Pancreas (tissue), 10 donors: Measurements from ENCODE around the gene DDIT4L. TPM values are rescaled to one million over a fixed set of nuclear protein-coding genes. Genes with fewer than 3 reads are reported as not detected.

Source experiments
- ATAC-seq, 4 donors: fragments of 200-7000 bp; cut with Tn5 transposase; one replicate each; pipeline versions ENCODE4 v1.8.0 to v1.9.1; 2020; ENCODE audit warnings: mild to moderate bottlenecking in 4 of 4, moderate library complexity in 4 of 4
- DNase-seq, 6 donors: peaks; one replicate each; pipeline ENCODE4 v3.0.0-alpha.2; 2020
- FAIRE-seq: peaks from 2 replicates; lab custom pipeline; 2012; peaks lifted over from hg19 to GRCh38; lab: Jason Lieb, UNC
- H3K27ac ChIP-seq, 4 donors: fragments of 200-600 bp; sonication (generic); 1 replicate in 3 of 4; 2 replicates in 1 of 4; pipeline versions ENCODE4 v1.5.0 to v1.8.0; 2020
- H3K27me3 ChIP-seq, 4 donors: fragments of 200-600 bp; one replicate each; pipeline ENCODE4 v1.8.0; 2021
- H3K36me3 ChIP-seq, 3 donors: fragments of 200-600 bp; sonication (generic) in 1 of 3; one replicate each; pipeline versions ENCODE4 v1.5.0 to v1.8.0; 2020 to 2021
- H3K4me1 ChIP-seq, 3 donors: fragments of 200-600 bp; one replicate each; pipeline ENCODE4 v1.8.0; 2021
- H3K4me3 ChIP-seq, 4 donors: fragments of 200-600 bp; sonication (generic) in 2 of 4; one replicate each; pipeline versions ENCODE4 v1.5.0 to v1.8.0; 2020 to 2021
- H3K9me3 ChIP-seq, 4 donors: fragments of 200-600 bp; one replicate each; pipeline ENCODE4 v1.8.0; 2021
- CTCF ChIP-seq, 4 donors: fragments of 200-600 bp; sonication (generic) in 3 of 4; IDR thresholded peaks; one replicate each; pipeline versions ENCODE4 v1.5.0 to v1.8.0; 2021; ENCODE audit warnings: antibody characterized with exemption in 4 of 4
- WGBS, 2 donors: extraction: QIAGEN DNeasy Blood & Tissue Kit; methylation state at CpG; one replicate each; pipeline ENCODE4 v1.1.7; 2013; 5-methylcytosine and 5-hydroxymethylcytosine counted together
- intact Hi-C, 3 donors: fragments of 100-400 bp; cut with DNase I; formaldehyde crosslinking; loops; one replicate each; pipeline versions ENCODE4 v1.11.1 to v1.14.2; 2022
- polyA plus RNA-seq, 2 donors: library from polyadenylated mRNA; stranded (reverse); fragments of 200-250 nt; gene quantifications; one replicate each; pipeline ENCODE4 v1.2.3, GENCODE V29; 2013
- total RNA-seq, 6 donors: library from RNA; stranded (reverse); fragmentation: NEBNext Ultra II Directional in 4 of 6; extraction: Animal tissue kit (Norgen Biotek cat#: 25700) in 4 of 6; gene quantifications; one replicate each; pipeline versions ENCODE4 v1.2.1 to v1.2.4, GENCODE V29; 2021 to 2023
- donor health status: healthy with polysubstance abuse.
- donor health status: DM: no; HTN: no; CAD: no; lungs with moderate emphysema.
- donor health status: DM: no; HTN: no; CAD: no.
- donor health status: control.
- donor health status: control.
- donor health status: Bipolar disorder and iron deficiency.
- donor health status: DM: yes; HTN: yes; CAD: no.
- donor health status: DM: no; HTN: no; CAD: no.
- donor health status: DM: no; HTN: no; CAD: no.
- donor health status: DM: yes; HTN: yes; CAD: no.

The DDIT4L gene
- total and polyA plus RNA-seq, 8 donors = 0.08 to 0.43 (median 0.16) TPM; not detected in 1

- Histone ChIP-seq H3K27ac (no peak overlapping the region), H3K4me3 (no peak overlapping the region), H3K4me1 (peaks cover 0 to 6% (median 0%) of the 10 kb centered on the region in 3 donors), H3K27me3 (no peaks in the 10 kb centered on the region), H3K36me3 (no peaks in the 10 kb centered on the region), H3K9me3 (no peaks in the 10 kb centered on the region)
- FAIRE-seq = no peak
- WGBS, 2 donors = 38 to 40% methylated on average over 4 of the region's 4 CpGs
- intact Hi-C loops = no loop called here
- ATAC-seq = no peak
- TF ChIP-seq CTCF (IDR thresholded peaks at IDR 0.05) = no peak
- DNase-seq = no peak
Measured at GRCh38 chr4:100188829-100189228, 1.4 kb downstream of the DDIT4L start.

- Histone ChIP-seq H3K4me1 (peaks cover 0 to 6% (median 0%) of the 10 kb centered on the region in 3 donors), H3K36me3 (no peaks in the 10 kb centered on the region), H3K4me3 (no peak overlapping the region), H3K9me3 (no peaks in the 10 kb centered on the region), H3K27me3 (no peaks in the 10 kb centered on the region), H3K27ac (no peak overlapping the region)
- intact Hi-C loops = no loop called here
- no peak for TF ChIP-seq CTCF (IDR thresholded peaks at IDR 0.05)
- DNase-seq (no peak), ATAC-seq (no peak), FAIRE-seq (no peak)
- 95 to 98% methylated on average over 9 of the region's 9 CpGs for WGBS, 2 donors
Measured at GRCh38 chr4:100187781-100188180, 2.5 kb downstream of the DDIT4L start.

GRCh38 chr4:100184787-100185186, 5.5 kb downstream of the DDIT4L start:
- Histone ChIP-seq H3K4me1 (peaks cover 0 to 6% (median 0%) of the 10 kb centered on the region in 3 donors), H3K9me3 (no peaks in the 10 kb centered on the region), H3K36me3 (no peaks in the 10 kb centered on the region), H3K27ac (no peak overlapping the region), H3K27me3 (no peaks in the 10 kb centered on the region), H3K4me3 (no peak overlapping the region)
- FAIRE-seq (no peak), ATAC-seq (no peak), DNase-seq (no peak)
- 74 to 78% methylated on average over 2 of the region's 2 CpGs for WGBS, 2 donors
- TF ChIP-seq CTCF (IDR thresholded peaks at IDR 0.05) = no peak
- intact Hi-C loops = no loop called here

- Histone ChIP-seq H3K36me3 (no peaks in the 10 kb centered on the region), H3K4me1 (no peaks in the 10 kb centered on the region), H3K27me3 (no peaks in the 10 kb centered on the region), H3K9me3 (no peaks in the 10 kb centered on the region), H3K27ac (no peak overlapping the region), H3K4me3 (no peak overlapping the region)
- no peak for FAIRE-seq
- TF ChIP-seq CTCF (IDR thresholded peaks at IDR 0.05) = no peak
- no peak for ATAC-seq
- 76 to 89% methylated on average over 1 of the region's 1 CpG for WGBS, 2 donors
- DNase-seq = no peak
- intact Hi-C loops = no loop called here
Measured at GRCh38 chr4:100177855-100178254, 12.4 kb downstream of the DDIT4L start.

GRCh38 chr4:100177126-100177525, 13.1 kb downstream of the DDIT4L start:
- no peaks in the 10 kb centered on the region for H3K4me1 ChIP-seq
- intact Hi-C loops = no loop called here
- no peak for DNase-seq
- no peaks in the 10 kb centered on the region for H3K36me3 ChIP-seq
- no peaks in the 10 kb centered on the region for H3K27me3 ChIP-seq
- no peaks in the 10 kb centered on the region for H3K9me3 ChIP-seq
- H3K4me3 ChIP-seq = no peak overlapping the region
- H3K27ac ChIP-seq = no peak overlapping the region
- no peak for FAIRE-seq
- no peak for TF ChIP-seq CTCF (IDR thresholded peaks at IDR 0.05)
- ATAC-seq = no peak
